HepG2 (cell line): Measurements from ENCODE around the gene TRIM67. TPM values are rescaled to one million over a fixed set of nuclear protein-coding genes. Genes with fewer than 3 reads are reported as not detected.
A peak's percentile ranks its signal among the peaks of the same experiment; 100 is the strongest.

Source experiments
- AGO1 ChIP-seq: fragments of 200-400 bp; formaldehyde crosslinking; IDR thresholded peaks from 2 replicates; pipeline ENCODE4 v1.6.1; 2017; ENCODE audit warnings: mild to moderate bottlenecking, low read depth, low read length, moderate library complexity; ENCODE audit not compliant: poor library complexity, severe bottlenecking
- ATF1 ChIP-seq: IDR thresholded peaks from 2 replicates; pipeline ENCODE4 v1.6.1; 2016; ENCODE audit warnings: mild to moderate bottlenecking, control low read depth
- CREB1 ChIP-seq, 2 experiments: fragments of 450-650 bp in 1 of 2; IDR thresholded peaks; 2 replicates each; pipeline ENCODE4 v1.6.1; 2016 to 2017; ENCODE audit warnings: control low read depth in 1 of 2, mild to moderate bottlenecking in 1 of 2, missing compliant biosample characterization in 1 of 2, missing genetic modification characterization in 1 of 2
- MBD4 ChIP-seq: IDR thresholded peaks from 2 replicates; pipeline ENCODE4 v1.6.1; 2012; ENCODE audit warnings: low read length, inconsistent platforms, borderline replicate concordance
- POLR2AphosphoS2 ChIP-seq: IDR thresholded peaks from 2 replicates; pipeline ENCODE4 v1.6.1; 2011; ENCODE audit warnings: low read depth, low read length, improper control_type of control experiment
- POLR2G ChIP-seq: fragments of 200-400 bp; formaldehyde crosslinking; IDR thresholded peaks from 2 replicates; pipeline ENCODE4 v1.6.1; 2018; ENCODE audit warnings: mild to moderate bottlenecking, low read depth, low read length, moderate library complexity
- PPARG ChIP-seq: conservative IDR thresholded peaks from 2 replicates; pipeline ENCODE4 v1.6.1; 2016; ENCODE audit warnings: missing biosample characterization, missing genetic modification reagents
- PRMT3 ChIP-seq: sonication (generic); formaldehyde crosslinking; IDR thresholded peaks from 2 replicates; pipeline ENCODE4 v1.8.1; 2022; ENCODE audit warnings: low read depth, mild to moderate bottlenecking, moderate library complexity, missing genetic modification reagents, borderline replicate concordance
- PRPF4 ChIP-seq: fragments of 200-400 bp; formaldehyde crosslinking; IDR thresholded peaks from 2 replicates; pipeline ENCODE4 v1.6.1; 2016; ENCODE audit warnings: low read length, low read depth; ENCODE audit not compliant: poor library complexity, severe bottlenecking
- TMF1 ChIP-seq: sonication (generic); formaldehyde crosslinking; IDR thresholded peaks from 2 replicates; pipeline ENCODE4 v1.8.1; 2022; ENCODE audit warnings: low read depth, missing genetic modification reagents
- ZFX ChIP-seq: sonication (generic); formaldehyde crosslinking; IDR thresholded peaks from 2 replicates; pipeline ENCODE4 v1.4.0; 2020; ENCODE audit warnings: mild to moderate bottlenecking, low read depth, missing genetic modification reagents, moderate library complexity
- ZNF124 ChIP-seq: sonication (generic); formaldehyde crosslinking; IDR thresholded peaks from 2 replicates; pipeline ENCODE4 v1.4.0; 2020; ENCODE audit warnings: missing genetic modification reagents
- ZNF205 ChIP-seq: IDR thresholded peaks from 2 replicates; pipeline ENCODE4 v1.6.1; 2018; ENCODE audit warnings: missing biosample characterization, missing genetic modification reagents
- ZNF549 ChIP-seq: sonication (generic); formaldehyde crosslinking; IDR thresholded peaks from 2 replicates; pipeline ENCODE4 v1.5.0; 2020; ENCODE audit warnings: missing genetic modification reagents
- ZNF660 ChIP-seq: sonication (generic); formaldehyde crosslinking; IDR thresholded peaks from 2 replicates; pipeline ENCODE4 v1.5.1; 2020; ENCODE audit warnings: mild to moderate bottlenecking, low read depth, missing genetic modification reagents, borderline replicate concordance
- ZNF790 ChIP-seq: sonication (generic); formaldehyde crosslinking; IDR thresholded peaks from 2 replicates; pipeline ENCODE4 v1.8.0; 2022; ENCODE audit warnings: missing genetic modification reagents, mild to moderate bottlenecking, borderline replicate concordance
- polyA plus RNA-seq, 8 experiments: library from polyadenylated mRNA; depleted of rRNA in 3 of 8; stranded (reverse) in 7 of 8; unstranded in 1 of 8; fragments of >200 nt; fragmentation: Illumina TruSeq in 4 of 8; extraction: Trizol in 4 of 8; gene quantifications; 2 replicates each; pipeline versions ENCODE4 v1.2.1 to v1.2.3, GENCODE V29; 2011 to 2016; ENCODE audit warnings: low read depth in 4 of 8, missing spikeins in 1 of 8, mixed read lengths in 1 of 8; ENCODE audit not compliant: insufficient read depth in 1 of 8
- total RNA-seq, 5 experiments: library from RNA; depleted of rRNA; stranded (reverse); fragments of >200 nt; fragmentation: Illumina TruSeq; extraction: Trizol; gene quantifications; 2 replicates each; pipeline ENCODE4 v1.2.3, GENCODE V29; 2016; ENCODE audit warnings: low read depth in 1 of 5
- TF ChIP-seq, protein P1 (sequence below): sonication (generic); formaldehyde crosslinking; IDR thresholded peaks from 2 replicates; pipeline ENCODE4 v1.5.0; 2020; ENCODE audit warnings: mild to moderate bottlenecking, missing genetic modification reagents, borderline replicate concordance
- TF ChIP-seq, protein P2 (sequence below): sonication (generic); formaldehyde crosslinking; IDR thresholded peaks from 2 replicates; pipeline ENCODE4 v1.4.0; 2020; ENCODE audit warnings: missing genetic modification reagents
- TF ChIP-seq, protein P3 (sequence below): sonication (generic); formaldehyde crosslinking; IDR thresholded peaks from 2 replicates; pipeline ENCODE4 v1.5.0; 2020; ENCODE audit warnings: mild to moderate bottlenecking, low read depth, missing genetic modification reagents, borderline replicate concordance
- TF ChIP-seq, protein P4 (sequence below): IDR thresholded peaks from 2 replicates; pipeline ENCODE4 v1.6.1; 2016

The TRIM67 gene
- total and polyA plus RNA-seq, 2 of the 13 experiments (the other 11 are each of a cell fraction or from before 2014, with no cell fraction given), result not detected

DNA sequence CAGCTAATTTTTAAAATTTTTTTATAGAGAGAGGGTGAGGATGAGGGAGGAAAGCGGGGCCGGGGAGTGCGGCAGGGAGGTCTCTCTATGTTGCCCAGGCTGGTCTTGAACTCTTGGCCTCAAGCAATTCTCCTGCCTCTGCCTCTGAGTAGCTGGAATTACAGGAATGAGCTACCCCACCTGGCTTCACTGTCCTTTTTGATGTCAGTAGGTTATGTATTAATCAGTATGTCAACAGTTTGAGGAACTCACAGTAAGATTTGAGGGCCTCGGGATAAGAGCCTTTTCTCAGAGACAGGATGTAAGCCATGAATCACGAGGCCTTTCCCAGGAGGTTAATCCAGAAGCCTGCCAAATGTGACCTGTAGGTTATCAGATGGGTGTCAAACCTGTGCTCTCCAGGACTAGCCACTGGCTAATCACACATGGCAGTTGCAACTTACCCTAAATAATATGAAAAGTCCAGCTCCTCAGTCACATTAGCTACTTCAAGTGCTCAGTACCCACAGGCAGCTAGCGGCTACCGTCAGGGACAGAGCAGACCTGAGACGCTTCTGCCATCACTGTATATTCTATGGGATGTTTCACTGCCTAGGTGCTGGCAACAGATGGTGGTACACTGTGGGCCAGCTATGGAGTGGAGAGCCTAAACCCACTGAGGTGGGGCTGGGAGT lies 33.1 kb downstream of the TRIM67 start (continued):
- TF ChIP-seq, protein P1, sequence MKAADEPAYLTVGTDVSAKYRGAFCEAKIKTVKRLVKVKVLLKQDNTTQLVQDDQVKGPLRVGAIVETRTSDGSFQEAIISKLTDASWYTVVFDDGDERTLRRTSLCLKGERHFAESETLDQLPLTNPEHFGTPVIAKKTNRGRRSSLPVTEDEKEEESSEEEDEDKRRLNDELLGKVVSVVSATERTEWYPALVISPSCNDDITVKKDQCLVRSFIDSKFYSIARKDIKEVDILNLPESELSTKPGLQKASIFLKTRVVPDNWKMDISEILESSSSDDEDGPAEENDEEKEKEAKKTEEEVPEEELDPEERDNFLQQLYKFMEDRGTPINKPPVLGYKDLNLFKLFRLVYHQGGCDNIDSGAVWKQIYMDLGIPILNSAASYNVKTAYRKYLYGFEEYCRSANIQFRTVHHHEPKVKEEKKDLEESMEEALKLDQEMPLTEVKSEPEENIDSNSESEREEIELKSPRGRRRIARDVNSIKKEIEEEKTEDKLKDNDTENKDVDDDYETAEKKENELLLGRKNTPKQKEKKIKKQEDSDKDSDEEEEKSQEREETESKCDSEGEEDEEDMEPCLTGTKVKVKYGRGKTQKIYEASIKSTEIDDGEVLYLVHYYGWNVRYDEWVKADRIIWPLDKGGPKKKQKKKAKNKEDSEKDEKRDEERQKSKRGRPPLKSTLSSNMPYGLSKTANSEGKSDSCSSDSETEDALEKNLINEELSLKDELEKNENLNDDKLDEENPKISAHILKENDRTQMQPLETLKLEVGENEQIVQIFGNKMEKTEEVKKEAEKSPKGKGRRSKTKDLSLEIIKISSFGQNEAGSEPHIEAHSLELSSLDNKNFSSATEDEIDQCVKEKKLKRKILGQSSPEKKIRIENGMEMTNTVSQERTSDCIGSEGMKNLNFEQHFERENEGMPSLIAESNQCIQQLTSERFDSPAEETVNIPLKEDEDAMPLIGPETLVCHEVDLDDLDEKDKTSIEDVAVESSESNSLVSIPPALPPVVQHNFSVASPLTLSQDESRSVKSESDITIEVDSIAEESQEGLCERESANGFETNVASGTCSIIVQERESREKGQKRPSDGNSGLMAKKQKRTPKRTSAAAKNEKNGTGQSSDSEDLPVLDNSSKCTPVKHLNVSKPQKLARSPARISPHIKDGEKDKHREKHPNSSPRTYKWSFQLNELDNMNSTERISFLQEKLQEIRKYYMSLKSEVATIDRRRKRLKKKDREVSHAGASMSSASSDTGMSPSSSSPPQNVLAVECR (CRISPR knock-in tag), result no peak; the same call in 1 of the 2 replicates
- no peak for TF ChIP-seq ZNF124 (CRISPR knock-in tag)
- no peak for TF ChIP-seq AGO1
- no peak for TF ChIP-seq TMF1 (CRISPR knock-in tag)
- TF ChIP-seq, protein P2, sequence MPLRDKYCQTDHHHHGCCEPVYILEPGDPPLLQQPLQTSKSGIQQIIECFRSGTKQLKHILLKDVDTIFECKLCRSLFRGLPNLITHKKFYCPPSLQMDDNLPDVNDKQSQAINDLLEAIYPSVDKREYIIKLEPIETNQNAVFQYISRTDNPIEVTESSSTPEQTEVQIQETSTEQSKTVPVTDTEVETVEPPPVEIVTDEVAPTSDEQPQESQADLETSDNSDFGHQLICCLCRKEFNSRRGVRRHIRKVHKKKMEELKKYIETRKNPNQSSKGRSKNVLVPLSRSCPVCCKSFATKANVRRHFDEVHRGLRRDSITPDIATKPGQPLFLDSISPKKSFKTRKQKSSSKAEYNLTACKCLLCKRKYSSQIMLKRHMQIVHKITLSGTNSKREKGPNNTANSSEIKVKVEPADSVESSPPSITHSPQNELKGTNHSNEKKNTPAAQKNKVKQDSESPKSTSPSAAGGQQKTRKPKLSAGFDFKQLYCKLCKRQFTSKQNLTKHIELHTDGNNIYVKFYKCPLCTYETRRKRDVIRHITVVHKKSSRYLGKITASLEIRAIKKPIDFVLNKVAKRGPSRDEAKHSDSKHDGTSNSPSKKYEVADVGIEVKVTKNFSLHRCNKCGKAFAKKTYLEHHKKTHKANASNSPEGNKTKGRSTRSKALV, result no peak
- TF ChIP-seq POLR2AphosphoS2, result no peak
- TF ChIP-seq, protein P3, sequence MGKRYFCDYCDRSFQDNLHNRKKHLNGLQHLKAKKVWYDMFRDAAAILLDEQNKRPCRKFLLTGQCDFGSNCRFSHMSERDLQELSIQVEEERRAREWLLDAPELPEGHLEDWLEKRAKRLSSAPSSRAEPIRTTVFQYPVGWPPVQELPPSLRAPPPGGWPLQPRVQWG (CRISPR knock-in tag), result no peak
- no peak for TF ChIP-seq POLR2G
- TF ChIP-seq ZNF790 (CRISPR knock-in tag), result no peak
- no peak; the same call in 1 of the 2 replicates for TF ChIP-seq ZNF205 (CRISPR knock-in tag)
- TF ChIP-seq ATF1 (CRISPR knock-in tag), result no peak
- no peak for TF ChIP-seq ZNF549 (CRISPR knock-in tag)
- TF ChIP-seq PRPF4, result no peak
- TF ChIP-seq PPARG (CRISPR knock-in tag), result peak; percentile 70; the same call in 1 of the 2 replicates
- no peak for TF ChIP-seq CREB1 (IDR thresholded peaks at IDR 0.05)
- no peak for TF ChIP-seq CREB1 (CRISPR knock-in tag; IDR thresholded peaks at IDR 0.05)
- no peak for TF ChIP-seq ZNF660 (CRISPR knock-in tag)
- no peak for TF ChIP-seq PRMT3 (CRISPR knock-in tag)
- 0 out of 2 replicates have a peak, but pooled peaks have one; percentile 72 for TF ChIP-seq MBD4
- TF ChIP-seq, protein P4, sequence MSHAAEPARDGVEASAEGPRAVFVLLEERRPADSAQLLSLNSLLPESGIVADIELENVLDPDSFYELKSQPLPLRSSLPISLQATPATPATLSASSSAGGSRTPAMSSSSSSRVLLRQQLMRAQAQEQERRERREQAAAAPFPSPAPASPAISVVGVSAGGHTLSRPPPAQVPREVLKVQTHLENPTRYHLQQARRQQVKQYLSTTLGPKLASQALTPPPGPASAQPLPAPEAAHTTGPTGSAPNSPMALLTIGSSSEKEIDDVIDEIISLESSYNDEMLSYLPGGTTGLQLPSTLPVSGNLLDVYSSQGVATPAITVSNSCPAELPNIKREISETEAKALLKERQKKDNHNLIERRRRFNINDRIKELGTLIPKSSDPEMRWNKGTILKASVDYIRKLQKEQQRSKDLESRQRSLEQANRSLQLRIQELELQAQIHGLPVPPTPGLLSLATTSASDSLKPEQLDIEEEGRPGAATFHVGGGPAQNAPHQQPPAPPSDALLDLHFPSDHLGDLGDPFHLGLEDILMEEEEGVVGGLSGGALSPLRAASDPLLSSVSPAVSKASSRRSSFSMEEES (CRISPR knock-in tag), result peak; percentile 94
- peak; percentile 30; the same call in 1 of the 2 replicates for TF ChIP-seq ZFX
